Esophagus (tissue), 2 donors: Measurements from ENCODE around the gene ROM1. TPM values are rescaled to one million over a fixed set of nuclear protein-coding genes. Genes with fewer than 3 reads are reported as not detected.

Experiments
- H3K27ac ChIP-seq, 2 donors: one replicate each; pipeline ENCODE4 v1.5.1; 2013; ENCODE audit warnings: low read depth in 2 of 2, mild to moderate bottlenecking in 2 of 2, inconsistent platforms in 1 of 2, low read length in 1 of 2, moderate library complexity in 1 of 2
- H3K27me3 ChIP-seq, 2 donors: one replicate each; pipeline ENCODE4 v1.6.1; 2013; ENCODE audit warnings: low read length in 2 of 2, control low read depth in 1 of 2, mild to moderate bottlenecking in 1 of 2; ENCODE audit not compliant: insufficient read depth in 2 of 2, control insufficient read depth in 1 of 2
- H3K36me3 ChIP-seq, 2 donors: one replicate each; pipeline ENCODE4 v1.6.1; 2013; ENCODE audit warnings: low read length in 1 of 2; ENCODE audit not compliant: control insufficient read depth in 2 of 2, insufficient read depth in 2 of 2
- H3K4me1 ChIP-seq, 2 donors: one replicate each; pipeline ENCODE4 v1.6.1; 2013; ENCODE audit warnings: low read length in 1 of 2; ENCODE audit not compliant: control insufficient read depth in 2 of 2, insufficient read depth in 2 of 2
- H3K4me3 ChIP-seq, 2 donors: one replicate each; pipeline ENCODE4 v1.5.1; 2013; ENCODE audit warnings: low read length in 2 of 2, mild to moderate bottlenecking in 2 of 2, low read depth in 1 of 2, moderate library complexity in 1 of 2
- H3K9me3 ChIP-seq, 2 donors: one replicate each; pipeline ENCODE4 v1.6.1; 2013; ENCODE audit warnings: mild to moderate bottlenecking in 2 of 2, low read depth in 1 of 2, low read length in 1 of 2, moderate library complexity in 1 of 2; ENCODE audit not compliant: control insufficient read depth in 2 of 2, insufficient read depth in 1 of 2
- WGBS, 2 donors: extraction: QIAGEN DNeasy Blood & Tissue Kit; methylation state at CpG; one replicate each; pipeline ENCODE4 v1.1.7; 2013; 5-methylcytosine and 5-hydroxymethylcytosine counted together
- polyA plus RNA-seq, 2 donors: library from polyadenylated mRNA; stranded (reverse); fragments of 200-250 nt; gene quantifications; one replicate each; pipeline ENCODE4 v1.2.3, GENCODE V29; 2013
- donor health status: healthy with polysubstance abuse.
- donor health status: Bipolar disorder and iron deficiency.

The ROM1 gene
- polyA plus RNA-seq, 2 donors = 7.4 to 10.5 TPM

GRCh38 chr11:62652161-62653006 is 39.3 kb downstream of the ROM1 start:
- H3K4me1 ChIP-seq = peaks cover 0 to 2% of the 10 kb centered on the region in 2 donors
- H3K27ac ChIP-seq = peak overlapping the region; percentile 96 to 98
- H3K4me3 ChIP-seq = peak overlapping the region; percentile 86 to 95
- H3K9me3 ChIP-seq = no peaks in the 10 kb centered on the region
- peaks cover 10 to 24% of the 10 kb centered on the region in 2 donors for H3K36me3 ChIP-seq
- H3K27me3 ChIP-seq = no peaks in the 10 kb centered on the region
- 22 to 25% methylated on average over 16 of the region's 16 CpGs for WGBS, 2 donors

GRCh38 chr11:62654297-62654696 is 41.2 kb downstream of the ROM1 start:
- Histone ChIP-seq H3K4me1 (no peaks in the 10 kb centered on the region), H3K4me3 (no peak overlapping the region), H3K9me3 (no peaks in the 10 kb centered on the region), H3K36me3 (peaks cover 3 to 5% of the 10 kb centered on the region in 2 donors), H3K27me3 (no peaks in the 10 kb centered on the region), H3K27ac (no peak overlapping the region)
- WGBS, 2 donors = 83 to 88% methylated on average over 11 of the region's 11 CpGs

- Histone ChIP-seq H3K36me3 (no peaks in the 10 kb centered on the region), H3K4me3 (no peak overlapping the region), H3K27ac (no peak overlapping the region), H3K4me1 (no peaks in the 10 kb centered on the region), H3K27me3 (no peaks in the 10 kb centered on the region), H3K9me3 (no peaks in the 10 kb centered on the region)
- WGBS, 2 donors = 68 to 70% methylated on average over 5 of the region's 5 CpGs
Observed at GRCh38 chr11:62656796-62657429, 43.9 kb downstream of the ROM1 start.

GRCh38 chr11:62664405-62665074 is 51.5 kb downstream of the ROM1 start:
- H3K9me3 ChIP-seq = no peaks in the 10 kb centered on the region
- peak overlapping the region; percentile 91 to 97 for H3K27ac ChIP-seq
- peak overlapping the region; percentile 82 to 91 for H3K4me3 ChIP-seq
- no peaks in the 10 kb centered on the region for H3K27me3 ChIP-seq
- H3K36me3 ChIP-seq = peaks cover 3 to 5% of the 10 kb centered on the region in 2 donors
- peaks cover 4 to 10% of the 10 kb centered on the region in 2 donors for H3K4me1 ChIP-seq
- WGBS, 2 donors = 3% methylated on average over 35 to 36 of the region's 36 CpGs

Other genes starting within 250 kb of the ROM1 start
- 1 to 10 TPM; 4.8 to 5.5 TPM for gene SCGB1A1, start 194.2 kb upstream of the ROM1 start, polyA plus RNA-seq
- 100 to 1,000 TPM; 168 to 195 TPM for gene AHNAK, start 66.5 kb upstream of the ROM1 start, polyA plus RNA-seq
- 1,000 to 10,000 TPM in 1 of 2 donors, 100 to 1,000 TPM in 1; 884 to 1,495 TPM for gene EEF1G, start 39.4 kb upstream of the ROM1 start, polyA plus RNA-seq
- gene TUT1, start 21.7 kb upstream of the ROM1 start, polyA plus RNA-seq = 10 to 100 TPM in 1 of 2 donors, 1 to 10 TPM in 1; 9.0 to 15.2 TPM
- gene MTA2, start 11.4 kb upstream of the ROM1 start, polyA plus RNA-seq = 10 to 100 TPM; 76.2 to 90.4 TPM
- 100 to 1,000 TPM in 1 of 2 donors, 10 to 100 TPM in 1; 79.0 to 107 TPM for gene EML3, start 482 bp upstream of the ROM1 start, polyA plus RNA-seq
- gene B3GAT3, start 8.7 kb downstream of the ROM1 start, polyA plus RNA-seq = 10 to 100 TPM; 14.9 to 25.4 TPM
- gene GANAB, start 33.4 kb downstream of the ROM1 start, polyA plus RNA-seq = 10 to 100 TPM; 59.8 to 71.6 TPM
- 10 to 100 TPM in 1 of 2 donors, 1 to 10 TPM in 1; 4.8 to 10.1 TPM for gene INTS5, start 40.0 kb downstream of the ROM1 start, polyA plus RNA-seq
- gene C11orf98, start 52.0 kb downstream of the ROM1 start, polyA plus RNA-seq = 10 to 100 TPM; 71.9 to 96.9 TPM
- gene CSKMT, start 52.1 kb downstream of the ROM1 start, polyA plus RNA-seq = 10 to 100 TPM; 15.4 to 32.2 TPM
- gene UQCC3, start 58.4 kb downstream of the ROM1 start, polyA plus RNA-seq = 10 to 100 TPM; 16.5 to 23.2 TPM
- gene LBHD1, start 59.0 kb downstream of the ROM1 start, polyA plus RNA-seq = 1 to 10 TPM; 2.7 to 5.2 TPM
- gene UBXN1, start 65.8 kb downstream of the ROM1 start, polyA plus RNA-seq = 100 to 1,000 TPM; 109 to 127 TPM
- 1 to 10 TPM; 1.4 to 2.4 TPM for gene LRRN4CL, start 76.3 kb downstream of the ROM1 start, polyA plus RNA-seq
- 10 to 100 TPM; 33.9 to 58.9 TPM for gene BSCL2, start 94.2 kb downstream of the ROM1 start, polyA plus RNA-seq
- under 1 TPM; 0.04 to 0.24 TPM for gene GNG3, start 94.4 kb downstream of the ROM1 start, polyA plus RNA-seq
- 10 to 100 TPM; 27.5 to 27.9 TPM for gene HNRNPUL2, start 114.2 kb downstream of the ROM1 start, polyA plus RNA-seq
- 10 to 100 TPM; 13.3 to 31.1 TPM for gene TTC9C, start 115.2 kb downstream of the ROM1 start, polyA plus RNA-seq
- gene ZBTB3, start 140.9 kb downstream of the ROM1 start, polyA plus RNA-seq = 1 to 10 TPM; 1.9 to 4.0 TPM
- gene POLR2G, start 148.3 kb downstream of the ROM1 start, polyA plus RNA-seq = 10 to 100 TPM; 43.2 to 94.0 TPM
- gene TAF6L, start 158.1 kb downstream of the ROM1 start, polyA plus RNA-seq = 10 to 100 TPM; 17.0 to 21.6 TPM
- gene TMEM179B, start 174.1 kb downstream of the ROM1 start, polyA plus RNA-seq = 10 to 100 TPM; 30.5 to 41.2 TPM
- 10 to 100 TPM; 13.8 to 19.7 TPM for gene TMEM223, start 178.7 kb downstream of the ROM1 start, polyA plus RNA-seq
- gene NXF1, start 192.2 kb downstream of the ROM1 start, polyA plus RNA-seq = 10 to 100 TPM; 77.9 to 84.7 TPM
- gene STX5, start 218.8 kb downstream of the ROM1 start, polyA plus RNA-seq = 10 to 100 TPM; 14.5 to 25.2 TPM
- not detected for gene TEX54, start 219.6 kb downstream of the ROM1 start, polyA plus RNA-seq
- gene WDR74, start 226.3 kb downstream of the ROM1 start, polyA plus RNA-seq = 10 to 100 TPM; 44.0 to 44.6 TPM